SK-N-SH treated with all-trans-retinoic acid at 6 μM for 48 hours (cell line): Measurements from ENCODE around the gene ZC3H13.

Experiments used
- ATAC-seq: fragments of 200-7000 bp; cut with Tn5 transposase; 3 replicates; pipeline ENCODE4 v1.9.1; 2020; ENCODE audit warnings: mild to moderate bottlenecking, moderate library complexity
- ARNTL ChIP-seq: fragments of 450-650 bp; formaldehyde crosslinking; IDR thresholded peaks from 2 replicates; pipeline ENCODE4 v1.5.0; 2020; ENCODE audit warnings: low read depth, mild to moderate bottlenecking, moderate library complexity, borderline replicate concordance
- BACH2 ChIP-seq: fragments of 250-450 bp; sonication (Bioruptor Pico); IDR thresholded peaks from 2 replicates; pipeline ENCODE4 v1.9.0; 2021; ENCODE audit warnings: mild to moderate bottlenecking, borderline replicate concordance
- CSDC2 ChIP-seq: fragments of 250-450 bp; sonication (Bioruptor Pico); IDR thresholded peaks from 2 replicates; pipeline ENCODE4 v1.5.0; 2020; ENCODE audit warnings: mild to moderate bottlenecking, moderate library complexity
- CSRNP3 ChIP-seq: fragments of 250-450 bp; sonication (Bioruptor Pico); IDR thresholded peaks from 2 replicates; pipeline ENCODE4 v1.5.1; 2021; ENCODE audit warnings: mild to moderate bottlenecking, moderate library complexity
- ESRRG ChIP-seq: fragments of 250-450 bp; sonication (Bioruptor Pico); IDR thresholded peaks from 2 replicates; pipeline ENCODE4 v1.6.1; 2021; ENCODE audit warnings: mild to moderate bottlenecking
- GLIS3 ChIP-seq: fragments of 250-450 bp; sonication (Bioruptor Pico); IDR thresholded peaks from 2 replicates; pipeline ENCODE4 v1.5.0; 2020; ENCODE audit warnings: mild to moderate bottlenecking, moderate library complexity
- ISL1 ChIP-seq: fragments of 250-450 bp; sonication (Bioruptor Pico); IDR thresholded peaks from 2 replicates; pipeline ENCODE4 v2.1.2; 2022; ENCODE audit warnings: mild to moderate bottlenecking, moderate library complexity
- OSR1 ChIP-seq: fragments of 250-450 bp; sonication (Bioruptor Pico); IDR thresholded peaks from 2 replicates; pipeline ENCODE4 v1.8.0; 2022; ENCODE audit warnings: moderate library complexity, mild to moderate bottlenecking, inconsistent platforms
- PATZ1 ChIP-seq: fragments of 250-450 bp; sonication (Bioruptor Pico); IDR thresholded peaks from 2 replicates; pipeline ENCODE4 v1.8.0; 2020; ENCODE audit warnings: mild to moderate bottlenecking, moderate library complexity, borderline replicate concordance
- POU6F1 ChIP-seq: fragments of 250-450 bp; sonication (Bioruptor Pico); IDR thresholded peaks from 2 replicates; pipeline ENCODE4 v1.8.0; 2021; ENCODE audit warnings: low read depth, mild to moderate bottlenecking, moderate library complexity, borderline replicate concordance
- PPARA ChIP-seq: fragments of 250-450 bp; sonication (Bioruptor Pico); IDR thresholded peaks from 2 replicates; pipeline ENCODE4 v1.5.0; 2020; ENCODE audit warnings: mild to moderate bottlenecking, borderline replicate concordance
- RARB ChIP-seq: fragments of 250-450 bp; sonication (Bioruptor Pico); IDR thresholded peaks from 2 replicates; pipeline ENCODE4 v1.8.0; 2021; ENCODE audit warnings: mild to moderate bottlenecking, moderate library complexity
- SNAI2 ChIP-seq: fragments of 250-450 bp; sonication (Bioruptor Pico); IDR thresholded peaks from 2 replicates; pipeline ENCODE4 v1.5.0; 2020; ENCODE audit warnings: mild to moderate bottlenecking, moderate library complexity
- TCF4 ChIP-seq: fragments of 250-450 bp; sonication (Bioruptor Pico); IDR thresholded peaks from 2 replicates; pipeline ENCODE4 v1.8.0; 2021; ENCODE audit warnings: mild to moderate bottlenecking, moderate library complexity, borderline replicate concordance
- TOX ChIP-seq: fragments of 250-450 bp; sonication (Bioruptor Pico); IDR thresholded peaks from 2 replicates; pipeline ENCODE4 v1.8.0; 2021; ENCODE audit warnings: mild to moderate bottlenecking, moderate library complexity, borderline replicate concordance
- TSHZ2 ChIP-seq: fragments of 250-450 bp; sonication (Bioruptor Pico); IDR thresholded peaks from 2 replicates; pipeline ENCODE4 v1.5.0; 2020; ENCODE audit warnings: mild to moderate bottlenecking, moderate library complexity
- ZFP3 ChIP-seq: fragments of 250-450 bp; sonication (Bioruptor Pico); IDR thresholded peaks from 2 replicates; pipeline ENCODE4 v1.5.0; 2020; ENCODE audit warnings: mild to moderate bottlenecking, moderate library complexity
- ZFP30 ChIP-seq: fragments of 450-650 bp; formaldehyde crosslinking; IDR thresholded peaks from 2 replicates; pipeline ENCODE4 v1.5.0; 2022; ENCODE audit warnings: mild to moderate bottlenecking, moderate library complexity
- ZNF565 ChIP-seq: fragments of 450-650 bp; formaldehyde crosslinking; conservative IDR thresholded peaks from 2 replicates; pipeline ENCODE4 v1.5.0; 2020; ENCODE audit warnings: low read depth, mild to moderate bottlenecking, moderate library complexity
- ZNF70 ChIP-seq: fragments of 450-650 bp; formaldehyde crosslinking; IDR thresholded peaks from 2 replicates; pipeline ENCODE4 v1.5.0; 2020; ENCODE audit warnings: mild to moderate bottlenecking, moderate library complexity
- ZNF8 ChIP-seq: fragments of 450-650 bp; formaldehyde crosslinking; IDR thresholded peaks from 2 replicates; pipeline ENCODE4 v1.5.0; 2020; ENCODE audit warnings: mild to moderate bottlenecking, moderate library complexity

Gene ZC3H13

GRCh38 chr13:45921162-45921736, 131.3 kb downstream of the ZC3H13 start:
- TF ChIP-seq ARNTL (CRISPR knock-in tag) (no peak), TOX (CRISPR knock-in tag) (no peak), ZFP3 (CRISPR knock-in tag) (no peak), ZFP30 (no peak), TCF4 (CRISPR knock-in tag) (no peak), CSRNP3 (no peak), ZNF565 (CRISPR knock-in tag) (no peak), TSHZ2 (no peak), ESRRG (CRISPR knock-in tag) (no peak), RARB (no peak), GLIS3 (no peak), OSR1 (no peak), ISL1 (no peak), ZNF70 (CRISPR knock-in tag) (no peak), POU6F1 (CRISPR knock-in tag) (no peak), SNAI2 (CRISPR knock-in tag) (no peak), PATZ1 (no peak), PPARA (CRISPR knock-in tag) (no peak)
- ATAC-seq, result no peak

GRCh38 chr13:45918597-45918996, 133.9 kb downstream of the ZC3H13 start:
- ATAC-seq, result no peak
- no peak for TF ChIP-seq POU6F1 (CRISPR knock-in tag)
- no peak for TF ChIP-seq ARNTL (CRISPR knock-in tag)
- TF ChIP-seq TCF4 (CRISPR knock-in tag), result no peak
- TF ChIP-seq CSRNP3, result no peak
- no peak for TF ChIP-seq RARB
- no peak for TF ChIP-seq ISL1
- TF ChIP-seq PPARA (CRISPR knock-in tag), result no peak
- no peak for TF ChIP-seq TOX (CRISPR knock-in tag)
- TF ChIP-seq ZFP30, result no peak
- TF ChIP-seq SNAI2 (CRISPR knock-in tag), result no peak
- no peak for TF ChIP-seq CSDC2 (CRISPR knock-in tag)
- TF ChIP-seq ZNF8 (CRISPR knock-in tag), result no peak
- no peak for TF ChIP-seq ZNF565 (CRISPR knock-in tag)
- no peak for TF ChIP-seq ESRRG (CRISPR knock-in tag)
- TF ChIP-seq BACH2, result no peak
- TF ChIP-seq ZNF70 (CRISPR knock-in tag), result no peak
